ENCODE results near the gene HMGN1. TPM values are rescaled to one million over a fixed set of nuclear protein-coding genes. Genes with fewer than 3 reads are reported as not detected.

Gene HMGN1
- total RNA-seq, 6 experiments from 2014 or later = 34.6 to 71.6 (median 63.9) TPM

- DNase-seq (no peak), ATAC-seq (no peak)
- peak overlapping the region; percentile 57 to 81 (median 81) for H3K27ac ChIP-seq
- peak overlapping the region; percentile 69 to 94 (median 84) for H3K4me3 ChIP-seq
- no peaks in the 10 kb centered on the region for H3K36me3 ChIP-seq
- no peaks in the 10 kb centered on the region for H3K9me3 ChIP-seq
- H3K27me3 ChIP-seq = no peaks in the 10 kb centered on the region
- 23% methylated on average over 7 of the region's 12 CpGs for WGBS (ENCODE audit: insufficient coverage, low coverage, low lambda C conversion rate, missing lambda C conversion rate)
- no peaks in the 10 kb centered on the region for H3K4me1 ChIP-seq
- no peak for TF ChIP-seq POLR2A (IDR thresholded peaks at IDR 0.05)
- TF ChIP-seq, protein P1, sequence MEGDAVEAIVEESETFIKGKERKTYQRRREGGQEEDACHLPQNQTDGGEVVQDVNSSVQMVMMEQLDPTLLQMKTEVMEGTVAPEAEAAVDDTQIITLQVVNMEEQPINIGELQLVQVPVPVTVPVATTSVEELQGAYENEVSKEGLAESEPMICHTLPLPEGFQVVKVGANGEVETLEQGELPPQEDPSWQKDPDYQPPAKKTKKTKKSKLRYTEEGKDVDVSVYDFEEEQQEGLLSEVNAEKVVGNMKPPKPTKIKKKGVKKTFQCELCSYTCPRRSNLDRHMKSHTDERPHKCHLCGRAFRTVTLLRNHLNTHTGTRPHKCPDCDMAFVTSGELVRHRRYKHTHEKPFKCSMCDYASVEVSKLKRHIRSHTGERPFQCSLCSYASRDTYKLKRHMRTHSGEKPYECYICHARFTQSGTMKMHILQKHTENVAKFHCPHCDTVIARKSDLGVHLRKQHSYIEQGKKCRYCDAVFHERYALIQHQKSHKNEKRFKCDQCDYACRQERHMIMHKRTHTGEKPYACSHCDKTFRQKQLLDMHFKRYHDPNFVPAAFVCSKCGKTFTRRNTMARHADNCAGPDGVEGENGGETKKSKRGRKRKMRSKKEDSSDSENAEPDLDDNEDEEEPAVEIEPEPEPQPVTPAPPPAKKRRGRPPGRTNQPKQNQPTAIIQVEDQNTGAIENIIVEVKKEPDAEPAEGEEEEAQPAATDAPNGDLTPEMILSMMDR (IDR thresholded peaks at IDR 0.05) = no peak
- intact Hi-C loops (cut with DNase I) = loop anchor here in 1 of 2 donors (10.0 kb wide), 1 partner anchor 66 kb away; the partner anchor contains the start of gene BRWD1
Measured at GRCh38 chr21:39381009-39381408, 32.1 kb upstream of the HMGN1 start.

- H3K27ac ChIP-seq = peak overlapping the region; percentile 57 to 81 (median 81)
- H3K36me3 ChIP-seq = no peaks in the 10 kb centered on the region
- intact Hi-C loops (cut with DNase I) = loop anchor here in 1 of 2 donors (10.0 kb wide), 1 partner anchor 65 kb away; the partner anchor contains the start of gene BRWD1
- no peaks in the 10 kb centered on the region for H3K27me3 ChIP-seq
- peak overlapping the region; percentile 69 to 94 (median 84) for H3K4me3 ChIP-seq
- ATAC-seq = peak; percentile 97 to 98 (median 97)
- H3K9me3 ChIP-seq = no peaks in the 10 kb centered on the region
- no peaks in the 10 kb centered on the region for H3K4me1 ChIP-seq
- peak; percentile 95 to 96 (median 96) for DNase-seq
- 2% methylated on average over 22 of the region's 65 CpGs for WGBS (ENCODE audit: insufficient coverage, low coverage, low lambda C conversion rate, missing lambda C conversion rate)
- TF ChIP-seq, protein P1 (IDR thresholded peaks at IDR 0.05) = no peak
- peak; percentile 62 for TF ChIP-seq POLR2A (IDR thresholded peaks at IDR 0.05)
Measured at GRCh38 chr21:39379986-39380891, 31.4 kb upstream of the HMGN1 start.

DNA sequence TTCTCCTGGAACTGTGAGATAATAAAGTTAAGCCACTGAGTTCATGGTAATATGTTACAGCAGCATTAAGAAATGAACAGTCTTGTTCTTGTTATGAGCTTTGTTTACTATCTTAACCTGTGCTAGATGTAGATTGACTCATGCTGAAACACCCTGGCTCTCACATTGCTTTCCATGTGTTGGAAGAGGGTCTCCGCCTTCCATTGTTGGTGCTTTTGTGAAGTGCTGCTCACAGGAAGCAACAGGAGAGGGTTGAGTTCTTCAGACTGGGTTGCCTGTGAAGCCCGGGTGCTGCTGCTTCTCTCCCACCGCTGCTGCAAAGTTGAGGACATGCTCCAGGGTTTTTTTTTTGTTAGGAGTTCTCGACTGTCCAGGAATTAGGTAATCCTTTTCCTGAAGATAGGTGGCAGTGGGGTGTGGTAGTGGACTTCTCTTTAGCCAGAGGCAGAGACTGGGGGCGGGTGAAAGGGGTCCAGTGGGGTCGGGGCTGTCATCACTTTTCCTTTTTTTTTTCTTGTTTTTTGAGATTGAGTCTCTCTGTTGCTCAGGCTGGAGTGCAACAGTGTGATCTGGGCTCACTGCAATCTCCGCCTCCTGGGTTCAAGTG, 28.7 kb upstream of the HMGN1 start:
- no peak for TF ChIP-seq POLR2A (IDR thresholded peaks at IDR 0.05)
- TF ChIP-seq, protein P1 (IDR thresholded peaks at IDR 0.05) = no peak
- intact Hi-C loops (cut with DNase I) = no loop called here
- ATAC-seq = no peak
- DNase-seq = no peak
- Histone ChIP-seq H3K4me1 (no peaks in the 10 kb centered on the region), H3K27me3 (no peaks in the 10 kb centered on the region), H3K36me3 (no peaks in the 10 kb centered on the region), H3K4me3 (no peak overlapping the region), H3K9me3 (no peaks in the 10 kb centered on the region), H3K27ac (no peak overlapping the region)
- WGBS (ENCODE audit: insufficient coverage, low coverage, low lambda C conversion rate, missing lambda C conversion rate) = 38% methylated on average over 4 of the region's 7 CpGs

GRCh38 chr21:39375446-39375845, 26.6 kb upstream of the HMGN1 start:
- H3K4me1 ChIP-seq = no peaks in the 10 kb centered on the region
- no peak overlapping the region for H3K27ac ChIP-seq
- no peaks in the 10 kb centered on the region for H3K36me3 ChIP-seq
- no peak overlapping the region for H3K4me3 ChIP-seq
- no peaks in the 10 kb centered on the region for H3K27me3 ChIP-seq
- TF ChIP-seq, protein P1 (IDR thresholded peaks at IDR 0.05) = no peak
- no peak for TF ChIP-seq POLR2A (IDR thresholded peaks at IDR 0.05)
- no peak for ATAC-seq
- no peak for DNase-seq
- WGBS (ENCODE audit: insufficient coverage, low coverage, low lambda C conversion rate, missing lambda C conversion rate) = 57% methylated on average over 1 of the region's 2 CpGs
- intact Hi-C loops (cut with DNase I) = no loop called here
- H3K9me3 ChIP-seq = no peaks in the 10 kb centered on the region

Measured in right lobe of liver (tissue), 6 donors.